ENCODE measurements around the gene OR2T12.
"Not testable (repeated sequence)": the region's sequence is repeated elsewhere in the genome, so short reads cannot be mapped to it uniquely, and the experiment has no call there.

Gene OR2T12

GRCh38 chr1:248303324-248303723 is at the start of gene OR2T12:
TSS of gene OR2T12 (minus strand) at chr1:248303424. CDS start at chr1:248295578, 7,846 bp downstream.
- Histone ChIP-seq H3K36me3 (ENCODE audit: insufficient read depth, low read depth, low read length) (no peaks in the 10 kb centered on the region), H3K4me3 (ENCODE audit: low read length) (no peak within 1 kb of the TSS), H3K27me3 (ENCODE audit: insufficient read depth, low read length) (no peaks in the 10 kb centered on the region), H3K9ac (ENCODE audit: low read depth, low read length) (no peak within 1 kb of the TSS), H3K4me1 (ENCODE audit: insufficient read depth, low read length) (no peaks in the 10 kb centered on the region), H3K27ac (ENCODE audit: low read length) (no peak within 1 kb of the TSS), H3K9me3 (ENCODE audit: insufficient read depth, low read depth, low read length) (peaks cover 72% of the 10 kb centered on the region)

- Histone ChIP-seq H3K4me3 (ENCODE audit: low read length) (no peak within 1 kb of the TSS; the same call in 1 of the 2 replicates), H3K36me3 (ENCODE audit: insufficient read depth, low read depth, low read length) (no peaks in the 10 kb centered on the region), H3K27ac (ENCODE audit: low read length) (no peak within 1 kb of the TSS), H3K9ac (ENCODE audit: low read depth, low read length) (no peak within 1 kb of the TSS), H3K4me1 (ENCODE audit: insufficient read depth, low read length) (no peaks in the 10 kb centered on the region), H3K27me3 (ENCODE audit: insufficient read depth, low read length) (no peaks in the 10 kb centered on the region), H3K9me3 (ENCODE audit: insufficient read depth, low read depth, low read length) (peaks cover 91% of the 10 kb centered on the region)
Observed at GRCh38 chr1:248348475-248348874, 45.3 kb upstream of the OR2T12 start, which contains the start of gene OR14C36. TSS of gene OR14C36 (plus strand) at chr1:248348775. CDS start at chr1:248348775, 0 bp downstream.

- H3K27ac ChIP-seq (ENCODE audit: low read length), result no peak overlapping the region
Observed at GRCh38 chr1:248343451-248343850, 40.2 kb upstream of the OR2T12 start.

GRCh38 chr1:248324468-248324867 is 21.2 kb upstream of the OR2T12 start, which contains the start of gene OR2M7:
TSS of gene OR2M7 (minus strand) at chr1:248324568. CDS start at chr1:248324568, 0 bp downstream.
- no peaks in the 10 kb centered on the region for H3K36me3 ChIP-seq (ENCODE audit: insufficient read depth, low read depth, low read length)
- no peak within 1 kb of the TSS for H3K27ac ChIP-seq (ENCODE audit: low read length)
- H3K9me3 ChIP-seq (ENCODE audit: insufficient read depth, low read depth, low read length), result peaks cover 95% of the 10 kb centered on the region
- no peaks in the 10 kb centered on the region for H3K4me1 ChIP-seq (ENCODE audit: insufficient read depth, low read length)
- H3K27me3 ChIP-seq (ENCODE audit: insufficient read depth, low read length), result no peaks in the 10 kb centered on the region
- no peak within 1 kb of the TSS for H3K4me3 ChIP-seq (ENCODE audit: low read length)
- H3K9ac ChIP-seq (ENCODE audit: low read depth, low read length), result no peak within 1 kb of the TSS

More at GRCh38 chr1:248343451-248343850, 40.2 kb upstream of the OR2T12 start:
- no peaks in the 10 kb centered on the region for H3K27me3 ChIP-seq (ENCODE audit: insufficient read depth, low read length)
- no peaks in the 10 kb centered on the region for H3K4me1 ChIP-seq (ENCODE audit: insufficient read depth, low read length)
- H3K36me3 ChIP-seq (ENCODE audit: insufficient read depth, low read depth, low read length), result no peaks in the 10 kb centered on the region
- peaks cover 77% of the 10 kb centered on the region for H3K9me3 ChIP-seq (ENCODE audit: insufficient read depth, low read depth, low read length)
- no peak overlapping the region for H3K9ac ChIP-seq (ENCODE audit: low read depth, low read length)
- no peak overlapping the region for H3K4me3 ChIP-seq (ENCODE audit: low read length)

- Histone ChIP-seq H3K9me3 (ENCODE audit: insufficient read depth, low read depth, low read length) (peaks cover 91% of the 10 kb centered on the region), H3K27me3 (ENCODE audit: insufficient read depth, low read length) (no peaks in the 10 kb centered on the region)
Observed at GRCh38 chr1:248316796-248317195, 13.6 kb upstream of the OR2T12 start.

GRCh38 chr1:248306740-248307139 is 3.5 kb upstream of the OR2T12 start:
- not testable (repeated sequence) for H3K27me3 ChIP-seq (ENCODE audit: insufficient read depth, low read length); H3K36me3 ChIP-seq (ENCODE audit: insufficient read depth, low read depth, low read length); H3K4me3 ChIP-seq (ENCODE audit: low read length); H3K4me1 ChIP-seq (ENCODE audit: insufficient read depth, low read length); H3K27ac ChIP-seq (ENCODE audit: low read length); H3K9ac ChIP-seq (ENCODE audit: low read depth, low read length)
- peaks cover 89% of the 10 kb centered on the region for H3K9me3 ChIP-seq (ENCODE audit: insufficient read depth, low read depth, low read length)

More at GRCh38 chr1:248316796-248317195, 13.6 kb upstream of the OR2T12 start:
- H3K27ac ChIP-seq (ENCODE audit: low read length), result no peak overlapping the region
- no peaks in the 10 kb centered on the region for H3K4me1 ChIP-seq (ENCODE audit: insufficient read depth, low read length)
- H3K9ac ChIP-seq (ENCODE audit: low read depth, low read length), result no peak overlapping the region
- no peaks in the 10 kb centered on the region for H3K36me3 ChIP-seq (ENCODE audit: insufficient read depth, low read depth, low read length)
- H3K4me3 ChIP-seq (ENCODE audit: low read length), result no peak overlapping the region; the same call in 1 of the 2 replicates

- H3K27me3 ChIP-seq (ENCODE audit: insufficient read depth, low read length), result no peaks in the 10 kb centered on the region
- H3K9me3 ChIP-seq (ENCODE audit: insufficient read depth, low read depth, low read length), result peaks cover 89% of the 10 kb centered on the region
- H3K9ac ChIP-seq (ENCODE audit: low read depth, low read length), result no peak overlapping the region
- H3K27ac ChIP-seq (ENCODE audit: low read length), result no peak overlapping the region
- no peak overlapping the region for H3K4me3 ChIP-seq (ENCODE audit: low read length)
- no peaks in the 10 kb centered on the region for H3K36me3 ChIP-seq (ENCODE audit: insufficient read depth, low read depth, low read length)
- no peaks in the 10 kb centered on the region for H3K4me1 ChIP-seq (ENCODE audit: insufficient read depth, low read length)
Observed at GRCh38 chr1:248306103-248306502, 2.9 kb upstream of the OR2T12 start.

- H3K27me3 ChIP-seq (ENCODE audit: insufficient read depth, low read length); H3K27ac ChIP-seq (ENCODE audit: low read length); H3K9ac ChIP-seq (ENCODE audit: low read depth, low read length); H3K4me3 ChIP-seq (ENCODE audit: low read length); H3K36me3 ChIP-seq (ENCODE audit: insufficient read depth, low read depth, low read length); H3K4me1 ChIP-seq (ENCODE audit: insufficient read depth, low read length): not testable (repeated sequence)
- peaks cover 89% of the 10 kb centered on the region for H3K9me3 ChIP-seq (ENCODE audit: insufficient read depth, low read depth, low read length)
Observed at GRCh38 chr1:248305672-248306071, 2.4 kb upstream of the OR2T12 start.

GRCh38 chr1:248288391-248288790 is 14.8 kb downstream of the OR2T12 start:
- no peaks in the 10 kb centered on the region for H3K27me3 ChIP-seq (ENCODE audit: insufficient read depth, low read length)
- no peak overlapping the region for H3K9ac ChIP-seq (ENCODE audit: low read depth, low read length)

GRCh38 chr1:248277876-248278275 is 25.3 kb downstream of the OR2T12 start, which contains the start of gene OR2T33:
TSS of gene OR2T33 (minus strand) at chr1:248277976. CDS start at chr1:248273814, 4,162 bp downstream.
- Histone ChIP-seq H3K4me1 (ENCODE audit: insufficient read depth, low read length) (no peaks in the 10 kb centered on the region), H3K9ac (ENCODE audit: low read depth, low read length) (no peak within 1 kb of the TSS), H3K36me3 (ENCODE audit: insufficient read depth, low read depth, low read length) (no peaks in the 10 kb centered on the region), H3K9me3 (ENCODE audit: insufficient read depth, low read depth, low read length) (peaks cover 88% of the 10 kb centered on the region), H3K27me3 (ENCODE audit: insufficient read depth, low read length) (no peaks in the 10 kb centered on the region), H3K4me3 (ENCODE audit: low read length) (no peak within 1 kb of the TSS), H3K27ac (ENCODE audit: low read length) (no peak within 1 kb of the TSS)

More at GRCh38 chr1:248288391-248288790, 14.8 kb downstream of the OR2T12 start:
- no peaks in the 10 kb centered on the region for H3K36me3 ChIP-seq (ENCODE audit: insufficient read depth, low read depth, low read length)
- H3K9me3 ChIP-seq (ENCODE audit: insufficient read depth, low read depth, low read length), result peaks cover 86% of the 10 kb centered on the region
- H3K4me1 ChIP-seq (ENCODE audit: insufficient read depth, low read length), result no peaks in the 10 kb centered on the region
- no peak overlapping the region for H3K27ac ChIP-seq (ENCODE audit: low read length)
- H3K4me3 ChIP-seq (ENCODE audit: low read length), result no peak overlapping the region; the same call in 1 of the 2 replicates

- not testable (repeated sequence) for H3K4me3 ChIP-seq (ENCODE audit: low read length); H3K27me3 ChIP-seq (ENCODE audit: insufficient read depth, low read length); H3K36me3 ChIP-seq (ENCODE audit: insufficient read depth, low read depth, low read length); H3K27ac ChIP-seq (ENCODE audit: low read length); H3K9ac ChIP-seq (ENCODE audit: low read depth, low read length); H3K4me1 ChIP-seq (ENCODE audit: insufficient read depth, low read length)
- peaks cover 72% of the 10 kb centered on the region for H3K9me3 ChIP-seq (ENCODE audit: insufficient read depth, low read depth, low read length)
Observed at GRCh38 chr1:248273225-248273624, 30.0 kb downstream of the OR2T12 start.

GRCh38 chr1:248268178-248268577 is 35.0 kb downstream of the OR2T12 start:
- H3K27me3 ChIP-seq (ENCODE audit: insufficient read depth, low read length), result no peaks in the 10 kb centered on the region
- H3K4me3 ChIP-seq (ENCODE audit: low read length), result no peak overlapping the region
- no peak overlapping the region for H3K27ac ChIP-seq (ENCODE audit: low read length)
- no peaks in the 10 kb centered on the region for H3K36me3 ChIP-seq (ENCODE audit: insufficient read depth, low read depth, low read length)
- H3K9me3 ChIP-seq (ENCODE audit: insufficient read depth, low read depth, low read length), result peaks cover 75% of the 10 kb centered on the region
- H3K4me1 ChIP-seq (ENCODE audit: insufficient read depth, low read length), result no peaks in the 10 kb centered on the region
- no peak overlapping the region for H3K9ac ChIP-seq (ENCODE audit: low read depth, low read length)
